T-helper 1 cell treated with Interleukin-12 subunit alpha and Interleukin-12 subunit beta and Interleukin-4 antibody, amounts not matched to agents 30 μg/mL and 1 μg/mL, for 36 hours (primary cell): Measurements from ENCODE around the gene GFI1B.
A peak's percentile ranks its signal among the peaks of the same experiment; 100 is the strongest.

Experiments used
- H3K27ac Mint-ChIP-seq: one replicate; pipeline ENCODE4 v1.8.0; 2021; ENCODE audit warnings: mild to moderate bottlenecking, mixed read lengths
- H3K27me3 Mint-ChIP-seq: one replicate; pipeline ENCODE4 v1.8.0; 2021; ENCODE audit warnings: low read depth, mixed read lengths
- H3K36me3 Mint-ChIP-seq: one replicate; pipeline ENCODE4 v1.8.0; 2021; ENCODE audit warnings: low read depth, mixed read lengths
- H3K4me1 Mint-ChIP-seq: one replicate; pipeline ENCODE4 v1.8.0; 2021; ENCODE audit warnings: low read depth, mixed read lengths
- H3K4me3 Mint-ChIP-seq: one replicate; pipeline ENCODE4 v1.8.0; 2021; ENCODE audit warnings: mild to moderate bottlenecking, moderate library complexity, mixed read lengths
- H3K9me3 Mint-ChIP-seq: one replicate; pipeline ENCODE4 v1.8.0; 2021; ENCODE audit warnings: mixed read lengths

GFI1B gene

GRCh38 chr9:132978451-132979131 lies at the start of gene GFI1B:
TSS of gene GFI1B (plus strand) at chr9:132978694. CDS start at chr9:132986679, 7,985 bp downstream.
- no peaks in the 10 kb centered on the region for H3K36me3 Mint-ChIP-seq

GRCh38 chr9:132931178-132931735 lies 47.2 kb upstream of the GFI1B start:
- Mint-ChIP-seq H3K4me3 (no peak overlapping the region), H3K9me3 (no peaks in the 10 kb centered on the region), H3K27me3 (no peaks in the 10 kb centered on the region), H3K4me1 (peaks cover 1% of the 10 kb centered on the region), H3K36me3 (peaks cover 18% of the 10 kb centered on the region), H3K27ac (no peak overlapping the region)

More at GRCh38 chr9:132978451-132979131, at the start of gene GFI1B:
- Mint-ChIP-seq H3K4me3 (no peak within 1 kb of the TSS), H3K27me3 (peaks cover 69% of the 10 kb centered on the region), H3K9me3 (no peaks in the 10 kb centered on the region), H3K4me1 (peaks cover 2% of the 10 kb centered on the region), H3K27ac (no peak within 1 kb of the TSS)

DNA sequence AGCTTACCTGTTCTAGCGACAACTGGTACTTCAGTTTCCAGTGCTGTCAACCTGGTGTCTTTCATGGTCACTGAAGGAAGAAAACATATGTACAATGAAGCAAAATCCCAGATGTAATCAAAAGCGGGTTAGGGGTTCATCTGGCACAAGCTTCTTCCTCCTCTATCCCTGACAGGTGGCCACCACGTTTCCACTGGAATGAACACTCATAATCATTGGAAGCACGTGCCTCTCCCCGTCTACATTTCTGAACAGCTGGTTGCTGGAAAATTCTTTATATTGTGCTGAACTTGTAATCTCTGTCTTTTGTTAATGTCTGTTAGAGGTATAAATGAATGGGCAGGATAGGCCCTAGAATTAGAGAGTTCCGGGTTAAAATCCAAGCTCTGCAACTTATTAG lies 43.5 kb upstream of the GFI1B start:
- Mint-ChIP-seq H3K4me1 (peaks cover 1% of the 10 kb centered on the region), H3K4me3 (no peak overlapping the region), H3K36me3 (peaks cover 8% of the 10 kb centered on the region), H3K27ac (no peak overlapping the region), H3K27me3 (no peaks in the 10 kb centered on the region), H3K9me3 (no peaks in the 10 kb centered on the region)

DNA sequence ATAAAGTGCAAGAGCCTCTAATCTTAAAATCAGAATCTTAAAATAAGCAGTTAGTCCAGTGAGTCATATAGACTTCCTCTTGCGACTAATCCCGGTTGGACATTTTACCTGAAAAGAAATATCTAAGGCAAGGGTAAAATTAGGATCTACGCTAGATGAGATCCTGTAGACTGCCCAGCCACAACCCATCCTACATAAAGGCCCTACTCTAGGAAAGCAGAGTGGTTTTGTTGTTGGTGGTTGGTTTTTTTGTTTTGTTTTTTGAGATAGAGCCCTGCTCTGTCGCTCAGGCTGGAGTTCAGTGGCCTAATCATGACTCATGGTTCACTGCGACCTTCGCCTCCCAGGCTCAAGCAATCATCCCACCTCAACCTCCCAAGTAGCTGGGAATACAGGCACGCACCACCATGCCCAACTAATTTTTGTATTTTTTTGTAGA lies 41.0 kb upstream of the GFI1B start:
- Mint-ChIP-seq H3K9me3 (no peaks in the 10 kb centered on the region), H3K4me1 (peaks cover 3% of the 10 kb centered on the region), H3K4me3 (no peak overlapping the region), H3K36me3 (peaks cover 8% of the 10 kb centered on the region), H3K27ac (no peak overlapping the region), H3K27me3 (no peaks in the 10 kb centered on the region)

DNA sequence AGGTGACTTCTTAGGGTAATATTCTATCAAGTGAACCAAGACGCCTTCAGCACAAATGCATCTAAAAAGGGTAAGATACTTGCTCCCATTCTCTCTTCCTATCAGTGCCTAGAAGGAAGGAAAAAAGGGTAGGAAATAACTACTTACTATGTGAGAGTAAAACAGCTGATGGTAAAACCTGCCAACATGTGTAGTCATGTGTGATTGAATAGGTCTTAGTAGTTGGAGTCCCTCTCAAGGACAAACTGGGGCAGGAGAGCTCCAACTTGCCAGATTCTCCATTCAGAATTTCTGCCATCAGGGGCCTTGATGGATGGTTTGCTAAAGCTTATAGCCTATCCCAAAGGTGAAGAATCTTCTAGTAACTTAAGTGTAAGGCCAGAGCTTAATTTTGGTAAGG lies 39.3 kb upstream of the GFI1B start:
- Mint-ChIP-seq H3K4me3 (no peak overlapping the region), H3K9me3 (no peaks in the 10 kb centered on the region), H3K27me3 (no peaks in the 10 kb centered on the region)

DNA sequence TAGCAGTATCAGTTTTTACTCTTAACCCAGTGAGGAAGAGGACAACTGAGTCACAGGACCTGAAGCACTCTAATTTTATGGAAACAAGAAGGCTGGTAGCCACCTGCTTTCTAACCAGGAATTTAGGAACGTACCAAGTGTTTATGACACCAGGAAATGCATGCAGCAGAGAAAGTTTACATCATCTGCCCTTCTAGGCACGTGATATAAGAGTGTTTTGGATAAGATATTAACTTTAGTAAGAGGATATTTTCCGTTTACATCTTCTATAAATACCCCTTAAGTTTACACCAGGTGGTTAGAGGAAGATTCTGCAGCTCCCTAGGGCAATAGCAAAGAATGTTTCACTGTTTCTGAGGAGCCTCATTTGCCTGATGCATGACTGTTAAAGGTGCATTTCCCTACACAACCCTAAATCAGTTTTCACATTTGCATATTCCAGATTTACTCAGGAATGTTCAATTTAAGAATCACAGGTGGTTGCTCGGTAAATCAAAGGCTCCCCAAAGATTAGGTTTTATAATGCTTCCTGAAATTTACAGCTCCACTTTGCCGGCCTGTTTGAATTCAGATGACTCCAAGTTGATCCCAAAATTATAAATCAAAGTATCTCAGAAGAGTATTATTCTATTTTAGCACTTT lies 35.8 kb upstream of the GFI1B start:
- Mint-ChIP-seq H3K4me3 (peak overlapping the region; percentile 34), H3K36me3 (peaks cover 2% of the 10 kb centered on the region), H3K27me3 (no peaks in the 10 kb centered on the region), H3K27ac (no peak overlapping the region), H3K4me1 (peaks cover 17% of the 10 kb centered on the region), H3K9me3 (no peaks in the 10 kb centered on the region)

More for the DNA sequence above, 39.3 kb upstream of the GFI1B start:
- peaks cover 9% of the 10 kb centered on the region for H3K4me1 Mint-ChIP-seq
- no peak overlapping the region for H3K27ac Mint-ChIP-seq
- no peaks in the 10 kb centered on the region for H3K36me3 Mint-ChIP-seq

DNA sequence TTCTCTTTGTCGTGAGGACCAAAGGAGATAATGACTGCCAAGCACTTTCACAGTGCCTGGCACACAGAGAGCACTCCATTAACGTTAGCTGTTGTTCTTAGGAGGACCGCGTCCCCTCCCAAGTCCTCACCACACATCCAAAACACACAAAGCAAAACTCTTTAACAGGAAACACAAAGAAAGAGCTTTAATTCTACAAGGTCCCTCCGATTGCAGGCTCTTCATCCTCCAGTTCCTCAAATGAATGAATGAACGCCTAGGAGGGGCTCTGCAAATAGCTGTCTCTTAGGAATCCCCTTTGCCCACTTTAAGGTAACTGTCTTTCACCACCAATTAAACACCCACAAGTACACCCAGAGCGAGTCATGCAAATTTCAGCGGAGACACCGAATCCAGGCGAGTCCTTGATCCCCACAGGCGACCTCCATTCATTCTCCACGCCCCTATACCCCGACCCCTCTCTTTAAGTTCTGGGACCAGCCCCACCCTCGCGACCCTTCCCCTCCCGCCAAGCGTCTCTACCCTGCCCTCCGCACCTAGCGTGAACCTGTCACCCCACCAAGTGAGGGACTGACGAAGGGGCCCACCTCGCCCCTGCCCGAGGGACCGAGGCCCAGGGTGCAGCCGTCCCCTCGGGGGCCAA lies 34.7 kb upstream of the GFI1B start:
- Mint-ChIP-seq H3K9me3 (no peaks in the 10 kb centered on the region), H3K36me3 (peaks cover 2% of the 10 kb centered on the region), H3K4me3 (peak overlapping the region; percentile 98), H3K27ac (peak overlapping the region; percentile 91), H3K27me3 (no peaks in the 10 kb centered on the region), H3K4me1 (peaks cover 17% of the 10 kb centered on the region)

DNA sequence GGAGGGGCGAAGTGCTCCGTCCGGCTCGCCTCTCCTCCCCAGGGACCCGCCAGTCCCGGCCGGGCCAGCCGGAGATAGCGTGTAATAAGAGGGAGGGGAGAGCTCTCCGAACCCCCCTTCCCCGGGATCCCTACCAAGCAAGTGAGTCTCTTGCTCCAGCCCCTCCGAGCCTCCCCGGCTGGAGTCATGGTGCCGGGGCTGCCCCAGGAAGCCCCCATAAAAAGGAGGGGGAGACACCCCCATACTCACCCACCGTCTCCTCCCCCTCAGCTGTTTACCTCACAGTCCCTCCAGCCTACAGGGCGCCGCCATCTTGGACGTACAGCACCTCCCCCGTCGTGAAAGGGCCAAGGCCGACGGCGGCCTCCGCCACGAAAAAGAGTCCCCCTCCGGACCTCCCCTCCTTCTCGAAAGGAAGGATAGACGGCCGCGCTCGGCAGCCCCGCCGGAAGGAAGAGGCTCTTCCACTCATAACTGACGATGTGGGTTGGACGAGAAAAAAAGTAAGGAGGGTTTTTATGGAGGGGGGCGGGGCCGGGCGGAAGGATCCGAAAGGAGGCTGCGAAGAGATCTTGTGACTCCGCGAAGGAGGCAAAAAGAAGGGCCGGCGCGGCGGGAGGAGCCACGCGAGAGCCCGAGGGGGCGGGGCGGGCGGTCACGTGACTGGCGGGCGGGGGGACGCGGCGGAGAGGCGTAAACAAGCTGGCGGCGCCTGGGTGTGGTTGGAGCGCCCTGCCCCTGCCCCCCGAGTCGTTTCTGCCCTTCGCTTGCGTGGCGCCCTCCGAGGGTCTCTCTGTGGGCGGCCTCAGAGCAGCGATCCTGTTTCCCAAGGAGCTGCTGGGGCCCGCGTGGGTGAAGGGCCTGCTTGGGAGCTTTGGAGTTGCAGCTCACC lies 34.0 kb upstream of the GFI1B start, which contains the start of gene TSC1:
TSC1 (minus strand) TSS at position 323 of the 892 bp plus-strand sequence. CDS start 15,744 bp downstream, outside the sequence.
- Mint-ChIP-seq H3K27me3 (no peaks in the 10 kb centered on the region), H3K4me3 (peak within 1 kb of the TSS; percentile 98), H3K4me1 (peaks cover 17% of the 10 kb centered on the region), H3K36me3 (peaks cover 2% of the 10 kb centered on the region), H3K9me3 (no peaks in the 10 kb centered on the region), H3K27ac (peak within 1 kb of the TSS; percentile 100)

DNA sequence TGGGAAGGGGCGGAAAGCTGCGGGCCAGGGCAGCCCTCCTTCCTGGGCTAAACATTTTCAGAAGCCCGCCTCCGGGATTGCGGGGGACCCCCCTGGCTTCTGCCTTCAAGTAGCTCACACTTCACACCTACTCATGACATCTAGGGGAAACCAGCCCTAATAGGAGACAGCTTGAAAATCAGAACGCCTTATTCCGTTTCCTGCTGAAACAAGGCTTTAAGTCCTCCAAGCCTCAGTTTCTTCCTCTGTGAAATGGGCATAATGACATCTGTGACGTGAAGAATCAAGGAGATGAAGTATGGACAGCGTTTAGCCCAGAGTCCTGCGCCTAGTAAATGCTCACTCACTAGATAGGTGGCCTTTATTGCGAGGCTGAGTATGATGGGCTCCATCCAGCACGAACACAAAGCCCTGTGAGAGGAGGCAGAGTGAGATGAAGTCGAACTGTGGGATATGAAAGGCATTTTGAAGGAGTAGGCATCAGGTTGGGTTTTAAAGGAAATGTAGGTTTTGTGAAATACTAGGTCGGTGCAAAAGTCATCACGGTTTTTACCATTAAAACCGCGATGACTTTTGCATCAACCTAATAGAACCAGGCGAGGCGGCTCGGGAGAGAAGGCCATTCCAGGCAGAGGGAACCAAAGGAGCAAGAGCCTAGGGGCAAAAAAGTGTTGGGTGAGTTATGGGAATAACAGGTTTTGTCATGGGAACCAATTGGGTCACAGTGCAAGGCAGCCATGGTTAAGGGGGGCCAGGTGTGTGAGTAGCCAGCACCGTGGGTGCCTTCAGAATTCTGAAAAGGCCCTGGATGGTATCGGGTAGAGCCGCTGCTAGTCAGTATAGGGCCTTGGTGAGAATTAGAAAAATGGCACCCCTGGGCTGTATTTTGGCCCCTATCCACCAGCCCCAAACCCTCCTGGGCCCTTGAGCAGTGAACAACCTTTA lies 33.0 kb upstream of the GFI1B start:
- Mint-ChIP-seq H3K4me3 (peak overlapping the region; percentile 98), H3K27ac (peak overlapping the region; percentile 56), H3K4me1 (peaks cover 17% of the 10 kb centered on the region), H3K27me3 (no peaks in the 10 kb centered on the region), H3K36me3 (peaks cover 2% of the 10 kb centered on the region), H3K9me3 (no peaks in the 10 kb centered on the region)

DNA sequence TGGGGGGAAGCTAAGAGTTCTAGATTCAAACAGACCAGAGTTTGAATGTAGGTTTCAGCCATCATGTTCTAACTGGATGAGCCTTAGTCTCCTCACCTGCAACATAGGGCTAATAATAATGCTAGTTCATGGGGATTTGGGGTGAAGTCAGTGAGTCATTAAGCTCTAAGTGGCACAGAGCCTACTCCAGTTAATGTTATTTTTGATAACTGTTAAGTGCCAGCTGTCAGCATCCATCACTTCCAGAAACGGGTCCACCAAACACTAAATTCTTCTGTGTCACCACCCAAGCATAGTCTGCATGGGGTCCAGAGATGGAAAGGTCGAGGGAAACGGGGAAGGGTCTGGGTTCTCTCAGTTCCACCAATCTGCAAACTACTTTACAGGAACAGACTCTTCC lies 32.3 kb upstream of the GFI1B start:
- Mint-ChIP-seq H3K36me3 (peaks cover 2% of the 10 kb centered on the region), H3K27me3 (no peaks in the 10 kb centered on the region), H3K27ac (no peak overlapping the region), H3K4me3 (no peak overlapping the region), H3K9me3 (no peaks in the 10 kb centered on the region), H3K4me1 (peaks cover 17% of the 10 kb centered on the region)

DNA sequence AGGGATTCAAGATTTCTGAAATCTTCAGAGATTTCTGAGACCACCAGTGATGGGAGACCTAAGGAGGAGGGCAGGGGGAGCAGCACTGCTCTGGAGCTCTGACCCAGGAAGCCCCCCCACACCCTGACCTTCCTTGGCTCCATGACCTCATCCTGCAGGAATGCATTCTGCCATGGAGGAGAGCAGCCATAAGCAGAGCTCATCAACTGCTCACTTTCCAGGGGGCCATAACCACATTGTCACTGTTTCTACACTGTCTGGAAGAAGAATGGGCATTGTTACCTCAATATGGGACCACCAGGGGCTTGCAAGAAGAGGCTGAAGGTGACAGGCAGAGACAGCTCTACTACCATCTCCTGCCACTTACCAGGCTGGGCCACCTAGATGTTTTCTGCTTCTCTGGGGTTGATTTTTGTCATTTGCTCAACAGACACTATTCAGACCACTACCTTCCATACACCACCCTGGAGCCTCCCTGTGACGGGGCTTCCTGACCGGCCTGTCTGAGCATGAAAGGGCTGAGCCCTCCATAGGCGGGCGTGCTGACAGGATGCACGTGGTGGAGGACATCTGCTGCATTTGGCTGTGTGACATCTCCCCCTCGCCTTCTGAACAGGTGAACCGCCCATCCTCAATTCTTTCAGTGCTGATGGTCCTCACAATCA lies 31.7 kb upstream of the GFI1B start:
- Mint-ChIP-seq H3K9me3 (no peaks in the 10 kb centered on the region), H3K36me3 (peaks cover 2% of the 10 kb centered on the region), H3K27me3 (no peaks in the 10 kb centered on the region), H3K4me3 (no peak overlapping the region), H3K4me1 (peaks cover 17% of the 10 kb centered on the region), H3K27ac (no peak overlapping the region)

DNA sequence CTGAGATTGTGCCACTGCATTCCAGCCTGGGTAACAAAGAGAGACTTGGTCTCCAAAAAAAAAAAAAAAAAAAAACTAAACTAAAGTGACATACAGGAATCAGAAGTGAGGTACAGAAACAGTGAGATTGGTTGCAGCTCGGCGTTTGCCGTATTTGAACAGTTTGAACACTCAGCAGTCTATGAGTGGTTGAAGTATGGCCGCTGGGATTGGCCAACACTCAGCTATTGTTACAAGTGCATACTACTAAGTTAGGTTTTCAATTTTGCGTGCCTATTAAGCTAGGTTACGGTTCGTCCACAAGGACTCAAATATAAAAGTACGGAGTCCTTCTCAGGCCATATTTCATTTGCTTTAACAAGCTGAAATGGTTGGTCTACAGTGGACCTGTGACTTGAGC lies 30.7 kb upstream of the GFI1B start:
- Mint-ChIP-seq H3K36me3 (peaks cover 2% of the 10 kb centered on the region), H3K9me3 (no peaks in the 10 kb centered on the region), H3K4me3 (no peak overlapping the region), H3K27ac (no peak overlapping the region), H3K4me1 (peaks cover 15% of the 10 kb centered on the region), H3K27me3 (no peaks in the 10 kb centered on the region)
